Measurements from ENCODE around the gene SHROOM3.

DNA sequence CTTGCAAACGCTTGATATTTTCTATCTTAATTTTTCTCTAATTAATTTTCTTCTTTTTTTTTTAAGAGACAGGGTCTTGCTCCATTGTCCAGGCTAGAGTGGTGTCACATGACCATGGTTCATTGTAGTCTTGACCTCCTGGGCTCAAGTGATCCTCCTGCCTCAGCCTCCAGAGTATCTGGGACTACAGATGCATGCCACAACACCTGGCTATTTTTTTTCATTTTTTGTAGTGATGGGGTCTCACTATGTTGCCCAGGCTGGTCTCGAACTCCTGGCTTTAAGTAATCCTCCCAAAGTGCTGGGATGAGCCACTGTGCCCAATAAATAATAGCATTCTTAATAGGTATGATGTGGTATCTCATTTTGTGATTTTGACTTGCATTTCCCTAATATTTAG lies 18.2 kb downstream of the SHROOM3 start:
- TF ChIP-seq, protein P1, sequence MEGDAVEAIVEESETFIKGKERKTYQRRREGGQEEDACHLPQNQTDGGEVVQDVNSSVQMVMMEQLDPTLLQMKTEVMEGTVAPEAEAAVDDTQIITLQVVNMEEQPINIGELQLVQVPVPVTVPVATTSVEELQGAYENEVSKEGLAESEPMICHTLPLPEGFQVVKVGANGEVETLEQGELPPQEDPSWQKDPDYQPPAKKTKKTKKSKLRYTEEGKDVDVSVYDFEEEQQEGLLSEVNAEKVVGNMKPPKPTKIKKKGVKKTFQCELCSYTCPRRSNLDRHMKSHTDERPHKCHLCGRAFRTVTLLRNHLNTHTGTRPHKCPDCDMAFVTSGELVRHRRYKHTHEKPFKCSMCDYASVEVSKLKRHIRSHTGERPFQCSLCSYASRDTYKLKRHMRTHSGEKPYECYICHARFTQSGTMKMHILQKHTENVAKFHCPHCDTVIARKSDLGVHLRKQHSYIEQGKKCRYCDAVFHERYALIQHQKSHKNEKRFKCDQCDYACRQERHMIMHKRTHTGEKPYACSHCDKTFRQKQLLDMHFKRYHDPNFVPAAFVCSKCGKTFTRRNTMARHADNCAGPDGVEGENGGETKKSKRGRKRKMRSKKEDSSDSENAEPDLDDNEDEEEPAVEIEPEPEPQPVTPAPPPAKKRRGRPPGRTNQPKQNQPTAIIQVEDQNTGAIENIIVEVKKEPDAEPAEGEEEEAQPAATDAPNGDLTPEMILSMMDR (IDR thresholded peaks at IDR 0.05): no peak
- TF ChIP-seq EZH2 (IDR thresholded peaks at IDR 0.05; ENCODE audit: borderline replicate concordance, insufficient read depth, low read depth, low read length, poor library complexity, severe bottlenecking): no peak
